Amniotic epithelial cell (primary cell): Measurements from ENCODE around the gene VARS2.

Source experiments
- DNase-seq: peaks from one replicate; pipeline ENCODE4 v3.0.0-alpha.2; 2010; ENCODE audit warnings: low read depth

VARS2 gene

GRCh38 chr6:30884521-30885480, 29.2 kb upstream of the VARS2 start:
- DNase-seq = peak; percentile 81

- DNase-seq = peak; percentile 61
These were observed 28.5 kb upstream of the VARS2 start for GRCh38 chr6:30885481-30885998.

GRCh38 chr6:30885999-30886896, 27.8 kb upstream of the VARS2 start:
- DNase-seq = peak; percentile 90

GRCh38 chr6:30886897-30887255, 27.2 kb upstream of the VARS2 start:
- no peak for DNase-seq

GRCh38 chr6:30887901-30888815, 25.9 kb upstream of the VARS2 start:
- DNase-seq = peak; percentile 63

- no peak for DNase-seq
These were observed 25.1 kb upstream of the VARS2 start for GRCh38 chr6:30888816-30889495.

GRCh38 chr6:30889496-30889885, 24.5 kb upstream of the VARS2 start:
- DNase-seq = no peak

GRCh38 chr6:30889921-30890645, 24.0 kb upstream of the VARS2 start:
- no peak for DNase-seq

- no peak for DNase-seq
These were observed 23.2 kb upstream of the VARS2 start for GRCh38 chr6:30890646-30891449.

GRCh38 chr6:30891450-30891723, 22.7 kb upstream of the VARS2 start:
- no peak for DNase-seq

GRCh38 chr6:30891816-30892538, 22.1 kb upstream of the VARS2 start:
- no peak for DNase-seq

GRCh38 chr6:30893001-30893591, 20.9 kb upstream of the VARS2 start:
- DNase-seq = no peak

- DNase-seq = no peak
These were observed 20.4 kb upstream of the VARS2 start for GRCh38 chr6:30893666-30894065.

GRCh38 chr6:30894381-30894780, 19.7 kb upstream of the VARS2 start:
- no peak for DNase-seq

GRCh38 chr6:30894935-30895334, 19.1 kb upstream of the VARS2 start:
- no peak for DNase-seq

GRCh38 chr6:30895343-30895742, 18.7 kb upstream of the VARS2 start:
- DNase-seq = no peak

- no peak for DNase-seq
These were observed 17.5 kb upstream of the VARS2 start for GRCh38 chr6:30896541-30896940.

GRCh38 chr6:30897882-30898281, 16.2 kb upstream of the VARS2 start:
- no peak for DNase-seq
